Omental fat pad (tissue), 4 donors: ENCODE data around the gene NMT1. TPM values are rescaled to one million over a fixed set of nuclear protein-coding genes. Genes with fewer than 3 reads are reported as not detected.
A peak's percentile ranks its signal among the peaks of the same experiment; 100 is the strongest.

Source experiments
- ATAC-seq: fragments of 150-250 bp; one replicate; pipeline ENCODE4 v1.9.1; 2016; ENCODE audit warnings: mild to moderate bottlenecking, moderate library complexity; ENCODE audit not compliant: low FRiP score
- DNase-seq: peaks from one replicate; pipeline ENCODE4 v3.0.0-alpha.2; 2019; ENCODE audit warnings: low spot score
- total RNA-seq, 4 donors: library from RNA; depleted of rRNA; stranded (reverse); fragments of >200 nt; gene quantifications; one replicate each; pipeline ENCODE4 v1.1.0, GENCODE V29; 2016
- TF ChIP-seq, protein P1 (sequence below), 3 donors: fragments of 450-650 bp; IDR thresholded peaks; one replicate each; pipeline ENCODE4 v1.5.1; 2016 to 2017; ENCODE audit warnings: antibody characterized with exemption in 3 of 3, mild to moderate bottlenecking in 3 of 3, moderate library complexity in 2 of 3

Gene NMT1
- total RNA-seq, 4 donors from 2014 or later = 57.3 to 101 (median 78.1) TPM

DNA sequence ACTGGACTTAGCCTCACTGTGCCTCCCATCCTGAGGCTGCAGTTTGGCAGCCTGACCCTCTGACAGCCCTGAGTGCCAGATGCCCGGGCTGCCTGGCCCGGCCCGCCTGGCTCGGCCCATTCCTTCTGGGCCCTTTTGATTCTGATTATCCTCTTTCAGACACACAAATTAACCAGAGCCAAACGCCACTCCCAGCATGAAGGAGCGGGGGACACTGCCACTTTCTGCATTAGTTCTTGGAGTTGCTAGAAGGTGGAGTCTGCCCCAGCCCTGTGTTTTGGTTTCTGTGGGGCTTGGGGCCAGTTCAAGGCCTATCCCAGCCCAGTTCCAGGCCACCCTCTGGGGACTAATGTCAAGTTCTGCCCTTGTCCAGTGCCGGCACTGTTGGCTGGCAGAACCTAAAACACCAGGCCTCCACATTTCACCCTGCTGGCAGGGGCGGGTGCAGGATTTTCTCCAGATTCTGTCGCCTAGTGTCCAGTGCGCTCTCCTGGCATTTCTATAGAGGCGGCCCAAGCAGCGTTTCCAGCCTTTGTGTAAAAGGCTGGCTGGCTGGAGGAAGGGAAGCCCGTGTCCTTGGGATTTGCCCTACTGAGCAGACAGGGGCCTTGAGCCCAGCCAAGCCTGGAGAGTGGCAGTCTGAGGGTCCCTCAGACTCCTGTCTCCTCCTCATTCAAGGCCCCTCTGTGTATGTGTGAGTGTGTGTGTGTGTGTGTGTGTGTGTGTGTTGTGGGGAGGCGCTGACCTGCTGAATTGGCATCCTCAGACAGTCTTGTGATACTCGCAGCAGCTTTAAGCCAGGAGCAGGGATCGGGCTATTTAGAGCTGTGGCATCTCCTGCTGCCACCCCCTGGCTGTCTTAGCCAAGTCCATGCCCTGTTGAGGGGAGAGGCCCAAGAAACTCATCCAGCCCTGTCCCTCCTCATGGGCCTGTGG is 49.8 kb downstream of the NMT1 start:
- TF ChIP-seq, protein P1, sequence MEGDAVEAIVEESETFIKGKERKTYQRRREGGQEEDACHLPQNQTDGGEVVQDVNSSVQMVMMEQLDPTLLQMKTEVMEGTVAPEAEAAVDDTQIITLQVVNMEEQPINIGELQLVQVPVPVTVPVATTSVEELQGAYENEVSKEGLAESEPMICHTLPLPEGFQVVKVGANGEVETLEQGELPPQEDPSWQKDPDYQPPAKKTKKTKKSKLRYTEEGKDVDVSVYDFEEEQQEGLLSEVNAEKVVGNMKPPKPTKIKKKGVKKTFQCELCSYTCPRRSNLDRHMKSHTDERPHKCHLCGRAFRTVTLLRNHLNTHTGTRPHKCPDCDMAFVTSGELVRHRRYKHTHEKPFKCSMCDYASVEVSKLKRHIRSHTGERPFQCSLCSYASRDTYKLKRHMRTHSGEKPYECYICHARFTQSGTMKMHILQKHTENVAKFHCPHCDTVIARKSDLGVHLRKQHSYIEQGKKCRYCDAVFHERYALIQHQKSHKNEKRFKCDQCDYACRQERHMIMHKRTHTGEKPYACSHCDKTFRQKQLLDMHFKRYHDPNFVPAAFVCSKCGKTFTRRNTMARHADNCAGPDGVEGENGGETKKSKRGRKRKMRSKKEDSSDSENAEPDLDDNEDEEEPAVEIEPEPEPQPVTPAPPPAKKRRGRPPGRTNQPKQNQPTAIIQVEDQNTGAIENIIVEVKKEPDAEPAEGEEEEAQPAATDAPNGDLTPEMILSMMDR (IDR thresholded peaks at IDR 0.05) = no peak
- ATAC-seq (peak; percentile 72), DNase-seq (no peak)

DNA sequence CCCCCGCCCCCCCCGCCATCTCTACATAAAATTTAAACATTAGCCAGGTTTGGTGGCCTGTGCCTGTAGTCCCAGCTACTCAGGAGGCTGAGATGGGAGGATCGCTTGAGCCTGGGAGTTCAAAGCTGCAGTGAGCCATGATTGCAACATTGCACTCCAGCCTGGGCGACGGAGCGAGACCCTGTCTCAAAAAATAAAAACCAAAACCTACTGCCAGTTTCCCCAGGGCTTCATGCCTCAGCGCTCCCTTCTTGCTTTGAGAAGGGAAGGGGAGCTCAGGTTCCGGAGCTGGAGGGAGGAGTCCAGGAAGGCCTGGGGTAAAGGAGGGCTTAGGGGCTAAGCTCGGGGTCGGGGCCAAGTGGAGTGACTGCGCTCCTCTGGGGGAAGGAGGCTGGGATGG is 50.7 kb downstream of the NMT1 start:
- ATAC-seq (no peak), DNase-seq (no peak)
- TF ChIP-seq, protein P1 (IDR thresholded peaks at IDR 0.05) = no peak

DNA sequence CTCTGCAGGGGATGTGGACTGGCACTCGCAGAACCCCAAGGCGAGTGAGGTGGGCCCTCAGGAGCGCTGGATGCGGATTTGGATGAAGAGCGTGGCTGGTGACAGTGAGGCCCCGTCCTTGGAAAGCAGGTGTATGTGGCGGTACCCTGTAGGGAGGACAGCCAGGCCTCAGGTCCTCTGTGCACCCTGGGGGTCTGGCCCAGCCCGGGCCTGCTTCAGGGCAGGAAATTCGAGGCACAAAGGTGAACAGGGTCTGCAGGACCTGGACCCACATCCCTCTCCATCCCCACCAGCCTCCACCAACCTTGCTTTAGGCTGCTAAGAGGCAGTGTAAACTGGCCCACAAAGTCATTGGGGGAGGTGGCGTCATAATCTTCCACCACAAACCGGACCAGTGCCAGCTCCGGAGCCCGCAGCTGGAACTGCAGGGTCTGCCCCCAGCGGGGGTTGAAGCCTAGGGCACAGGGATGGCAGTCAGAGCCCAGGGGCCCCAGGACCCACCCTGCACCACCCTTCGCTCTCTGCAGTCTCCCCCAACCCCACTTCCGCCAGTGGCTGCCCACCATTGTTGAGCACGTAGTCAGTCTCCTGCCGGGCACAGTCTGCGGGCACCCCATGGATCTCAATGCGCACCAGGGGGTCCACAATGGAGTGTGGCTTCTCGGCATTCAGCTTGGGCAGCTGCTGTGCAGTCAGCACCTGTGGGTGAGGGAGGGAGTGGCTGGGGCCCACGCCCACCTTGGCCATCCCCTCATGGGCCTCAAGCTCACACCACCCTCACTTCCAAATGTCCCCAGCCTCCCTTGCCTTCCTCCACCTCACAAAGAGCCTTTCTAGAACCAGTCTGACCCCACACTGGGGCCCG is 51.7 kb downstream of the NMT1 start:
- DNase-seq (no peak), ATAC-seq (no peak)
- TF ChIP-seq, protein P1 (IDR thresholded peaks at IDR 0.05) = no peak

DNA sequence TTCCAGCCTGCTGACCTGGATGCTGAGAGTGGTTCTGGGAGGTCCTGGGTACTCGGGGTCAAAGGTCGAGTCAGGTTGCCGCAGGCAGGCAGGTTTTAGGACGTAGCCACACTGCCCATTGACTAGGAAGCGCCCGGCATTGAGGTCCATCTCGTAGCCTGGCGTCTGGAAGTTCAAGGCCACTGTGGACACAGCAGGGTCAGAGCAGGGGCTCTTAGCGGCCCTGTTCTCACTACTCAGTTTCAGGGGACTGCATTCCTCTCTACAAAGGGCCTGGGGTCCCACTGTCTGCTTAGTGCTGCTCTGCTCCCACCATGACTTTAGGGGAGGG is 52.3 kb downstream of the NMT1 start:
- TF ChIP-seq, protein P1 (IDR thresholded peaks at IDR 0.05) = no peak
- ATAC-seq (no peak), DNase-seq (no peak)

DNA sequence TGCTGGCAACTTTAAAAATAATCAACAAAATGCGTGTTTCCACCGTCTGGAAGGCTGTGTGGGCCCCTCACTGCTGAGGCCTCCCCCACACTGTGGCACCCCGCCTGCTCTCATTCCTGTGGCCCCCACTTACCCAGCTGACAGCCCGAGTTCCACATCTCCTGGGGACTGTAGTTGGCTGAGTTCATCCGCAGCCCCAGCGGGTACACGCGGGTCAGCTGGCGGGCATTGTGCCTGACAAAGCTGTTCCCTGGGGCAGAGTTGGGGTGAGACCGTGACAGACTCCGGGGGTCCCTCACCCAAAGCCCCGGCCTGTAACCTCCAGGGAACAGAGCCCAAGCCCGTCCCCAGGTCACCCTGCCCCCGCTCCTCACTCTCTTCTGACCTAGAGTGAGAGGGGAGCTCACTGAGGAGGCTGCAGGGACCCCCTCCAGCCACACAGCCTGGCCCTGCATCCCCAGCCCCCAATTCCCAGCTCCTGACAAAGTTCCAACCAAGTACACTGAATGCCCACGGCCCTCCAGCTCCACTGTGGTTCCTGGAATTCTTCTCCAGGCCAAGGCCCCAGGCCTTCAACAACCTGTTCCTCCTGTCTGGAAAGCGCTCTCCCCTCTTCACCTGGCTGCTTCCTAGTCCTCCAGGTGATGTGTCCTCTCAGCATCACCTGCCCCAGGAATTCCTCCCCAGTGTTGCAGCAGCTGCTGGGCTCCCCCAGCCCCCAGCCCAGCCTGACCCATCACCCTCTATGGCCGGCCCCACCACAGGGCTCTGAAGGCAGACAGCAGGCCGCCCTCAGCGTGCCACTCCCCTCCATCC is 53.2 kb downstream of the NMT1 start:
- no peak for ATAC-seq

DNA sequence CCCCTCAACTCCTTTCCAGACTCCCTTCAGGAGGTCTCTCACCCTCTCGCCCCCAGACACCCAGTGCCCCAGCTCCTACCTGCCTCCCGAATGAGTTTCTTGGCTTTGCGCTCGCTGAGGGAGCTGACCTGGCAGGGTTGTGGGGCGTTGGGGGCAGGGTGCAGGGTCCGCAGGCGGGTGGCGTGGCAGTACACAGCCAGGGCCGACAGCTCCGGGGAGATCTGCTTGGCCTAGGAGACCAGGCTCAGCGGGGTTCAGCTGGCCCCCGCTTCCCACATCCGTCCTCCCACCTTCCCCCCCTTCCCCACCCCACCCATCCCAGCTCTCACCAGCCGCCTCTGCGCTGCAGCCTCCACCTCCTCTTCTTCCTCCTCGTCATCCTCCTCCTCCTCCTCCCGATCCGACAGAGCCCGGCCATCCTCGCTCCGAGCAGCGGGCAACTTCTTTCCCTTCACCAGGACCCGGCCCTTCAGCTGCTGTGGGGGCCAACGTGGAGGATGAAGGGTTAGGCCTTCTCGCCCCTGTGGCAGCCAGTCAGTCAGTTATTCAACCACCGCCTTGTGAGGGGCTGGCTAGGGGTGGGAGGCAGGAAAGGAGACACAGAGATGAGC is 54.0 kb downstream of the NMT1 start:
- DNase-seq (no peak), ATAC-seq (no peak)
- TF ChIP-seq, protein P1 (IDR thresholded peaks at IDR 0.05) = no peak

More for the DNA sequence above, 53.2 kb downstream of the NMT1 start:
- TF ChIP-seq, protein P1 (IDR thresholded peaks at IDR 0.05) = no peak
- DNase-seq = no peak
